Ectodermal cell (in vitro differentiated cells): Measurements from ENCODE around the gene WDR6.

Source experiments
- H3K27ac ChIP-seq: 2 replicates; pipeline ENCODE4 v1.7.0; 2013; ENCODE audit warnings: mild to moderate bottlenecking, low read depth, low read length; ENCODE audit not compliant: insufficient read depth, poor library complexity, severe bottlenecking
- H3K27me3 ChIP-seq: 2 replicates; pipeline ENCODE4 v1.7.0; 2013; ENCODE audit warnings: mild to moderate bottlenecking, low read length; ENCODE audit not compliant: insufficient read depth, control insufficient read depth, poor library complexity, severe bottlenecking
- H3K36me3 ChIP-seq: one replicate; pipeline ENCODE4 v1.7.0; 2013; ENCODE audit warnings: low read length; ENCODE audit not compliant: control insufficient read depth, insufficient read depth
- H3K4me1 ChIP-seq: one replicate; pipeline ENCODE4 v1.7.0; 2013; ENCODE audit warnings: low read length; ENCODE audit not compliant: control insufficient read depth, insufficient read depth
- H3K4me3 ChIP-seq: 2 replicates; pipeline ENCODE4 v1.7.0; 2013; ENCODE audit warnings: low read depth, low read length, control low read depth; ENCODE audit not compliant: insufficient read depth
- H3K9me3 ChIP-seq: 2 replicates; pipeline ENCODE4 v1.7.0; 2013; ENCODE audit warnings: mild to moderate bottlenecking, low read length, moderate library complexity; ENCODE audit not compliant: control insufficient read depth
- WGBS, 2 experiments: methylation state at CpG; one replicate each; pipeline ENCODE4 v1.1.7; 2013; ENCODE audit warnings: missing lambda C conversion rate in 2 of 2; 5-methylcytosine and 5-hydroxymethylcytosine counted together

The WDR6 gene

DNA sequence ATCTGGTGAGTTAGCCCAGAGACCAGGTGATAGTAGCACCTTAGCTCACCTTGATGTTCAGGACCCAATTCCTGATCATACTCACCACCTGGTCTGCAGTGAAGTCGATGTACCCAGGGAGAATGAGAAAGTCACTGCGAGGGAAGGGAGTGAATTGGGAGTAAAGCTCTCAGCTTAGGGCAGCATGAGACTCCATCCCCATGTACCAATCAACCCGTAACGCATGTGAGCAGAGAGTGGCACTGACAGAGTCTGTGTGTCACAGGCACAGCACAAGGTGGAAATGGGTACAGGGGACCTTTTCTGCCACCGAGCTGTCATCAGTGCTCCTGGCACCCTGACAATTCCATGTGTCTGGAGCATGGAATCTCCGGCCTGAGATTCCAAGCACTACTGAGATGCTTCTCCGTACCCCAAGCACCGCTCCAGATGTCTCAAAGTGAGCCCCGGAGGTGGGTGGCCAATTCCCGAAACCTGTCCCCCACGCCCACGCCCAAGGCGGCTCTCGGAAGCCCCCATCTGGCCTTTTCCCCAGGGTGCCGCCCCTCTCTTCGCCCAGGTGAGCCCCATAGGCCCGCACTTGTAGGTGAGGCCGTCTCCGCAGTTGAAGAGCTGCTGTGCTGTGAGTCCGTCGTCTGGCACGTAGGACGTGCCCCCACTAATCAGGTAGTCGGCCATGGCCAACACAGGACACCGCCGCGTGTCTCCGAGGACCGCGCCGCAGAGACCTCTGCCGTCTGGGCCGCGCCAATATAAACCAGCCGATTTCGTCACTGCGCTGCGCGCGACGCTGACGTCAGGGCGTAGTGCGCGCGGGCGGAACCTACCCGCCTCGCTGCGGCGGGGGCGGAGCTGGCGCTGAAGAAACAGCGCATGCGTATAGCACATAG lies 21.7 kb downstream of the WDR6 start, which contains the start of gene IMPDH2:
TSS of gene IMPDH2 (minus strand) at position 726 of the 890 bp plus-strand sequence. CDS start at position 678, 48 bp downstream.
- H3K27me3 ChIP-seq = no peaks in the 10 kb centered on the region
- 17 to 18% methylated on average over 55 of the region's 55 CpGs for WGBS, 2 experiments
- peak within 1 kb of the TSS; percentile 52 for H3K27ac ChIP-seq
- H3K36me3 ChIP-seq = peaks cover 62% of the 10 kb centered on the region
- H3K4me1 ChIP-seq = peaks cover 9% of the 10 kb centered on the region
- no peaks in the 10 kb centered on the region for H3K9me3 ChIP-seq
- peak within 1 kb of the TSS; percentile 70 for H3K4me3 ChIP-seq

GRCh38 chr3:49029563-49029884 lies 22.3 kb downstream of the WDR6 start:
- WGBS, 2 experiments = 14 to 33% methylated on average over 6 to 7 of the region's 7 CpGs
- H3K27me3 ChIP-seq = no peaks in the 10 kb centered on the region
- no peak overlapping the region for H3K4me3 ChIP-seq
- H3K27ac ChIP-seq = peak overlapping the region; percentile 36
- no peaks in the 10 kb centered on the region for H3K9me3 ChIP-seq
- peaks cover 56% of the 10 kb centered on the region for H3K36me3 ChIP-seq
- peaks cover 9% of the 10 kb centered on the region for H3K4me1 ChIP-seq

GRCh38 chr3:49030321-49030720 lies 23.1 kb downstream of the WDR6 start:
- H3K4me1 ChIP-seq = peaks cover 9% of the 10 kb centered on the region
- H3K27me3 ChIP-seq = no peaks in the 10 kb centered on the region
- peaks cover 49% of the 10 kb centered on the region for H3K36me3 ChIP-seq
- 93 to 98% methylated on average over 6 of the region's 6 CpGs for WGBS, 2 experiments
- no peak overlapping the region for H3K4me3 ChIP-seq
- no peak overlapping the region for H3K27ac ChIP-seq
- H3K9me3 ChIP-seq = no peaks in the 10 kb centered on the region

DNA sequence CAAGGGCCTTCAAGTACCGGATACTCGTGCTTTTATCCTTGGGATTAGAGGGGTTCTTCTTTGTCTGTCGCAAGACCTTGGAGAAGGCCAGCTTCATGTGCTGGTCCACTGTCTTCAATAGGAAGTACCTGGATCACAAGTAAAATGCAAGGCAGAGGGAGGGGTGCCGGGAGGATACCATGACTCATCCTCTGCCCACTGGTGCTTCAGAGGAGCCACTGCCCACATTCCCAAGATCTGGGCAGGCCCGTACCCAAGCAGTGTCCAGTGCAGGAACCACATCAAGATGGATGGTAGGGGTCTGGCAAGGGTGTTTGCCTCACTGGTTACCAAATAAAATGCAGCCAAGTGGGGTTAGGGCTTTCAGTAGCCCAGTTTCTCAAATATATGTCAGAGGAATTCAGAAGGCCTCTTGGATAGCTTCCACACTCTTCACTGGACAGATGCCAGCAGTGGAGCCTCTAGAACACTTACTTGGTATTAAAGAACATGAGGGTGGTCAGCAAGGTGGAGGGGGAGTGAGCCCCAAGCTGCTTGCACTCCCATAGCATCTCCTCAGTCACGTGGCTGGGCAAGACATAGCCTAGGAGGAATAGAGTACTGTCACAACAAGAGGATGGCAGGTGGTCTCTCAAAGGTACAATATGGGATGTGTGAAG lies 25.6 kb downstream of the WDR6 start:
- H3K36me3 ChIP-seq = peaks cover 35% of the 10 kb centered on the region
- 97 to 99% methylated on average over 6 of the region's 6 CpGs for WGBS, 2 experiments
- H3K4me3 ChIP-seq = no peak overlapping the region
- H3K27me3 ChIP-seq = no peaks in the 10 kb centered on the region
- no peaks in the 10 kb centered on the region for H3K9me3 ChIP-seq
- peaks cover 9% of the 10 kb centered on the region for H3K4me1 ChIP-seq
- no peak overlapping the region for H3K27ac ChIP-seq

DNA sequence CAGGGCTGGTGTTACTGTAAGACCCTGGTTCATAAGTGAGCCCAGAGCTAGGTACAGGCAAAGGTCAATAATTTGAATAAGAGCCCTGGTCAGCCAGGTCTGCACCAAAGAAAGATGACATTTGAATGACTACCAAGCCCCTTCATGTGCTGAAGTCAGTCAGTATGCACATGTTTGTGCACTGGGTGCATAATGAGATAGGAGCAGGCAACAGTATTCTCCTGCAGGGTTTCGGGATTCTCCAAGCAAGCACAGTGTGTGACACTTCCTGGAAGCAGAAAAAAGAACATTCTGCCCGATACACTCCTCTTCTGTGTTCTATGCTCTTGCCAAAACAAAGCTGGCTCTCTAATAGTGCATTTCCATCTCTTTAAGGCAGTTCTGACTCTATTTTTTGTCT lies 27.5 kb downstream of the WDR6 start:
- no peaks in the 10 kb centered on the region for H3K4me1 ChIP-seq
- no peaks in the 10 kb centered on the region for H3K27me3 ChIP-seq
- no peaks in the 10 kb centered on the region for H3K9me3 ChIP-seq
- H3K27ac ChIP-seq = no peak overlapping the region
- no peak overlapping the region for H3K4me3 ChIP-seq
- H3K36me3 ChIP-seq = peaks cover 35% of the 10 kb centered on the region
- WGBS, 2 experiments = 92 to 96% methylated on average over 2 of the region's 2 CpGs

DNA sequence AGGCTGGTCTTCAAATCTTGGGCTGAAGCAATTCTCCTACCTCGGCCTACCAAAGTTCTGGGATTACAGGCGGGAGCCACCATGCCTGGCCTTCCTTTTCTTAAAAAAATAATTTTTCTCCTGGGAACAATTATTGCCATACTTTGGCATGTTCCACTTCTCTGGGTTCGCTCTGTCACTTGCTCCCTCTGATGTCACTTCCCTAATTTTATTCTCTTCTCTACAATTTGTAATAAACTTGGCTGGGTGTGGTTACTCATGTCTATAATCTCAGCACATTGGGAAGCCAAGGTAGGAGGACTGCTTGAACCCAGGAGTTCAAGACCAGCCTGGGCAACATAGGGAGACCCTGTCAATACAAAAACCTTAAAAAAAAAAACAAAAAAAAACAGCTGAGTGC lies 28.1 kb downstream of the WDR6 start:
- Histone ChIP-seq H3K27ac (no peak overlapping the region), H3K36me3 (peaks cover 37% of the 10 kb centered on the region), H3K4me3 (no peak overlapping the region), H3K4me1 (no peaks in the 10 kb centered on the region), H3K27me3 (no peaks in the 10 kb centered on the region), H3K9me3 (no peaks in the 10 kb centered on the region)
- WGBS, 2 experiments = 97% methylated on average over 3 of the region's 3 CpGs

DNA sequence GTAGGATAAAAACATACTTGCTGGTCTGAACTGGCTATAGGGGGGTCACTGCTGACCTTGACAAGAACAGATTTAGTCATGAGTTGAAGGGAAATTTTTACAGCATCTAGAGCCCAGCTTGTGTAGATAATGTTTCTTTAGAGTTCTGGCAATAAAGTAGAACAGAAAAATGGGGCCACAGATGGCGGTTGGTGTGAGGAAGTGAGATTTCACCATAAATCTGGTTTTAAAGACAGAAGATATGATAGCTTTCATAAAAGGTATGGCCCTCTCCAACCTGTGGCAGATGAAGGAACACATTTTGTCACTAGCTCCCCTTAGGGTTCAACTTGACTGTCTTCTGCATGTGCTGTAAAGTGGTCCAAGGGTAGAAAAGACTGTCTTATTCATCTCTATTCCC lies 46.4 kb downstream of the WDR6 start:
- peaks cover 49% of the 10 kb centered on the region for H3K36me3 ChIP-seq

DNA sequence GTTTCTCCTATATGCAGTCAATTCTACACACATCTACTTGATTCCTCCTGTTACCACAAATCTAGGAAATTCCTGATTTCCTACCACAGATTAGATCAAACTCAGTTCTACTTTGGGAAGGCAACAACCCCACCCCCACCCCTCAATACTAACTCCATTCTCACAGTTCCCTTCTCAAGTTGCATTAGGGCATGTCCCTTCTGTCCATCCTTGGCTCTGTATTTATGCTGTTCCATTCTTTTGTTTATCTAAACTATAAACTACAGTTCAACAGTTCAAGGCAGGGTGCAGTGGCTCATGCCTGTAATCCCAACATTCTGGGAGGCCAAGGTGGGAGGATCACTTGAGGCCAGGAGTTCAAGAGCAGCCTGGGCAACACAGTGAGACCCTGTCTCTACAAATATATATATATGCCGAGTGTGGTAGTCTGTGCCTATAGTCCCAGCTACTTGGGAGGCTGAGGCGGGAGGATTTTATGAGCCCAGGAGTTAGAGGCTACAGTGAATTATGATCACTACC lies 47.2 kb downstream of the WDR6 start:
- H3K4me3 ChIP-seq = no peak overlapping the region
- H3K36me3 ChIP-seq = peaks cover 49% of the 10 kb centered on the region
- H3K27ac ChIP-seq = no peak overlapping the region
- H3K4me1 ChIP-seq = no peaks in the 10 kb centered on the region
- H3K27me3 ChIP-seq = no peaks in the 10 kb centered on the region
- H3K9me3 ChIP-seq = no peaks in the 10 kb centered on the region
- 89 to 92% methylated on average over 2 of the region's 2 CpGs for WGBS, 2 experiments

More for the DNA sequence above, 46.4 kb downstream of the WDR6 start:
- no peaks in the 10 kb centered on the region for H3K4me1 ChIP-seq
- WGBS, 2 experiments = 95 to 100% methylated on average over 1 of the region's 1 CpG
- H3K9me3 ChIP-seq = no peaks in the 10 kb centered on the region
- H3K27me3 ChIP-seq = no peaks in the 10 kb centered on the region
- no peak overlapping the region for H3K4me3 ChIP-seq
- H3K27ac ChIP-seq = no peak overlapping the region

GRCh38 chr3:49057268-49057667 lies 50.1 kb downstream of the WDR6 start:
- Histone ChIP-seq H3K27ac (no peak overlapping the region), H3K9me3 (no peaks in the 10 kb centered on the region), H3K4me1 (no peaks in the 10 kb centered on the region), H3K4me3 (no peak overlapping the region), H3K27me3 (no peaks in the 10 kb centered on the region), H3K36me3 (peaks cover 35% of the 10 kb centered on the region)
- WGBS, 2 experiments = 96 to 98% methylated on average over 10 of the region's 10 CpGs

DNA sequence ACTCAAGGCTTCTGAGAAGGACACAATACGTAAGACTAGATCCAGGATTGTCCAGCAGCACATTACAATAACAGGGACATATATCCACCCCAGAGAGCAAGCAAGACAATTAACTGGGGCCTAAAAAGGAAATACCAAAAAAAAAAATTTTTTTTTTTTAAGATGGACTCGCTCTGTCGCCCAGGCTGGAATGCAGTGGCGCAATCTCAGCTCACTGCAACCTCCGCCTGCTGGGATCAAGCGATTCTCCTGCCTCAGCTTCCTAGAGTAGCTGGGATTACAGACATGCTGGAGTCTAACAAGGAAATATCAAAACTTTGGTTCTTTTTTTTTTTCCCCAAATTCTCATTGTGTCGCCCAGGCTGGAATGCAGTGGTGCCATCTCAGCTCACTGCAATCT lies 50.8 kb downstream of the WDR6 start:
- Histone ChIP-seq H3K27me3 (no peaks in the 10 kb centered on the region), H3K4me1 (no peaks in the 10 kb centered on the region), H3K27ac (no peak overlapping the region), H3K9me3 (no peaks in the 10 kb centered on the region), H3K4me3 (no peak overlapping the region), H3K36me3 (peaks cover 35% of the 10 kb centered on the region)
- 94 to 96% methylated on average over 7 of the region's 7 CpGs for WGBS, 2 experiments
